Measurements from ENCODE around the gene TMEM53. TPM values are rescaled to one million over a fixed set of nuclear protein-coding genes. Genes with fewer than 3 reads are reported as not detected.

TMEM53 gene
- total and polyA plus RNA-seq, 12 donors, result 7.2 to 47.4 (median 12.6) TPM

DNA sequence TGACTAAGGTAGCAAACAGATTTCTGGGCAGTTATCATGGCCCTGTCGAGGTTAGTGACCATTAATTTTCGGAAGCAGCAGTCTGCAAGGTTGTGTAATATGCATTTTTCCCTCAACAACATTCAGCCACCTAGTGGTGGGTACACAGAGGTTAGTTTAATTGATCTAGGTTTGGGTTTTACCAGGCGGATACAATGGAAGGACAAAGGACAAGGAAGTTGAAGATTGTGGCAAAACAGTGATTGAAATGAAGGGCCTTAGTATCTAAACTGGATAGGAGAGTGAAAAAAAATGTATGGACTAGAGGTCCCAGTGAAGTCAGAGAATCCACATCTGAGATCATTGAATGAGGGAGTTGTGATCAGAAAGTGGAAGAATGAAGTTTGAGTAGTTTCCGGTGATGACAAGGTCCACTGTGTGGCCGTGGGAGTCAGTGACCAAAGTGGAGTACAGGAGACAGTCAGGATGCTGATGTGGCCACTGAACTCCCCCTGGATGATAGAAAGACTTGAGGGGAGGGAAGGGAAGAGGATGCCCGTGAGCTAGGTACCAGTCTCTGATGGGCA, 3.0 kb upstream of the TMEM53 start:
- peak in 6 of 7 donors; percentile 53 to 79 (median 69) for DNase-seq
- H3K27me3 ChIP-seq, result no peaks in the 10 kb centered on the region
- peak overlapping the region in 4 of 5 donors; percentile 47 to 99 (median 86) for H3K27ac ChIP-seq
- H3K36me3 ChIP-seq (replicated peaks in 1 of 2), result no peaks in the 10 kb centered on the region
- 53 to 65% (median 56%) methylated on average over 6 of the region's 6 CpGs for WGBS, 4 donors
- H3K4me1 ChIP-seq (replicated peaks in 1 of 2), result peaks cover 31 to 57% of the 10 kb centered on the region in 2 donors
- no peak overlapping the region for H3K4me3 ChIP-seq
- intact Hi-C loops (cut with DNase I), result no loop called here
- no peaks in the 10 kb centered on the region for H3K9me3 ChIP-seq (replicated peaks in 1 of 3)
- TF ChIP-seq CTCF (IDR thresholded peaks at IDR 0.05) (peak; percentile 58 to 86 (median 80)), POLR2A (IDR thresholded peaks at IDR 0.05) (peak in 1 of 2 donors; percentile 27)

DNA sequence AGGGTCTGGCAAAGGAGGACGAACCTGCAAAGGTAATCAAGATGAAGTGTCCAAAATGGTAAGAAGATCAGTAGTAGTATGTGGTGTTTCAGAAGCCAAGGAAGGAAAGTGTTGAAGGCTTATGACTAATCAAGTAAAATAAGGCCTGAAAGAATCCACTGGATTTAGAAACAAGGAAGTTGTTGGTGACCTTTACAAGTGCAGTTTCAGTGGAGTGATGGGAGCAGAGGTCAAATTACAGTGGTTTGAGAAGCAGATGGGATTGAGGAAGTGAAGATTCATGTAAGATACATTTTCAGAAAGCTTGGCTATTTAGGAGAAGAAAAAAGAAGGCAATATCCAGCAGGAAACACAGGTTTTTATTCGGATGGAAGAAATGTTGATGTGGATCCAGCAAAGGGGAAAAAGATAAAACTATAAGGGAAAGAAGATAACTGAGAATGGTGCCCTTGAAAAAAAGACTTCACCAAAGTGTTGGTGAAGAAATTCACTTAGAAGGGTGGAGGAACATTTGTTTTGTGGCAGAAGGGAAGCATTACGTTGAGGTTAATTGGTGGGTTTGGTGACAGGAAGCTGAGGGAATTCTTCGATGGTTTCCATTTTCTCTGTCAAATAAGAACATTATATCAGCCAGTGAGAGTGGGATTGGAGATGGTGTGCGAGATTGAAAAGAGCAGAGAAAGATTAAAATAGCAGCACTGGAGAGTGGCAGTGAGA, 2.4 kb upstream of the TMEM53 start:
- intact Hi-C loops (cut with DNase I), result no loop called here

GRCh38 chr1:44675186-44675585, 905 bp upstream of the TMEM53 start:
- intact Hi-C loops (cut with DNase I), result no loop called here
- H3K4me1 ChIP-seq (replicated peaks in 1 of 2), result peaks cover 31 to 70% of the 10 kb centered on the region in 2 donors

More for the DNA sequence above, 2.4 kb upstream of the TMEM53 start:
- Histone ChIP-seq H3K4me1 (replicated peaks in 1 of 2) (peaks cover 31 to 63% of the 10 kb centered on the region in 2 donors), H3K9me3 (replicated peaks in 1 of 3) (no peaks in the 10 kb centered on the region), H3K27me3 (no peaks in the 10 kb centered on the region), H3K27ac (peak overlapping the region in 4 of 5 donors; percentile 47 to 99 (median 86)), H3K36me3 (replicated peaks in 1 of 2) (no peaks in the 10 kb centered on the region), H3K4me3 (no peak overlapping the region)
- TF ChIP-seq CTCF (IDR thresholded peaks at IDR 0.05) (no peak), POLR2A (IDR thresholded peaks at IDR 0.05) (no peak)
- peak in 1 of 7 donors; percentile 51 for DNase-seq
- 41 to 45% (median 42%) methylated on average over 5 of the region's 5 CpGs for WGBS, 4 donors

More at GRCh38 chr1:44675186-44675585, 905 bp upstream of the TMEM53 start:
- peak in 1 of 7 donors; percentile 15 for DNase-seq
- TF ChIP-seq CTCF (IDR thresholded peaks at IDR 0.05) (no peak), POLR2A (IDR thresholded peaks at IDR 0.05) (no peak)
- Histone ChIP-seq H3K9me3 (replicated peaks in 1 of 3) (no peaks in the 10 kb centered on the region), H3K36me3 (replicated peaks in 1 of 2) (no peaks in the 10 kb centered on the region), H3K27me3 (no peaks in the 10 kb centered on the region), H3K4me3 (peak overlapping the region in 1 of 4 donors; percentile 62), H3K27ac (peak overlapping the region in 2 of 5 donors; percentile 94 to 99)
- 84 to 89% (median 88%) methylated on average over 7 of the region's 7 CpGs for WGBS, 4 donors
